Coronary artery (tissue), 2 donors: ENCODE measurements around the gene LRRFIP1.

Experiments
- DNase-seq: peaks from one replicate; pipeline ENCODE4 v3.0.0-alpha.2; 2017; ENCODE audit warnings: low spot score
- H3K27ac ChIP-seq, 2 donors: fragments of 200-600 bp; sonication (generic); one replicate each; pipeline ENCODE4 v1.5.1; 2016 to 2019
- H3K4me3 ChIP-seq: fragments of 200-600 bp; sonication (generic); 2 replicates; pipeline ENCODE4 v1.5.1; 2016; ENCODE audit warnings: mild to moderate bottlenecking, moderate library complexity
- TF ChIP-seq, protein P1 (sequence below): fragments of 200-600 bp; sonication (generic); IDR thresholded peaks from one replicate; pipeline ENCODE4 v1.5.1; 2019; ENCODE audit warnings: antibody characterized with exemption

The LRRFIP1 gene

DNA sequence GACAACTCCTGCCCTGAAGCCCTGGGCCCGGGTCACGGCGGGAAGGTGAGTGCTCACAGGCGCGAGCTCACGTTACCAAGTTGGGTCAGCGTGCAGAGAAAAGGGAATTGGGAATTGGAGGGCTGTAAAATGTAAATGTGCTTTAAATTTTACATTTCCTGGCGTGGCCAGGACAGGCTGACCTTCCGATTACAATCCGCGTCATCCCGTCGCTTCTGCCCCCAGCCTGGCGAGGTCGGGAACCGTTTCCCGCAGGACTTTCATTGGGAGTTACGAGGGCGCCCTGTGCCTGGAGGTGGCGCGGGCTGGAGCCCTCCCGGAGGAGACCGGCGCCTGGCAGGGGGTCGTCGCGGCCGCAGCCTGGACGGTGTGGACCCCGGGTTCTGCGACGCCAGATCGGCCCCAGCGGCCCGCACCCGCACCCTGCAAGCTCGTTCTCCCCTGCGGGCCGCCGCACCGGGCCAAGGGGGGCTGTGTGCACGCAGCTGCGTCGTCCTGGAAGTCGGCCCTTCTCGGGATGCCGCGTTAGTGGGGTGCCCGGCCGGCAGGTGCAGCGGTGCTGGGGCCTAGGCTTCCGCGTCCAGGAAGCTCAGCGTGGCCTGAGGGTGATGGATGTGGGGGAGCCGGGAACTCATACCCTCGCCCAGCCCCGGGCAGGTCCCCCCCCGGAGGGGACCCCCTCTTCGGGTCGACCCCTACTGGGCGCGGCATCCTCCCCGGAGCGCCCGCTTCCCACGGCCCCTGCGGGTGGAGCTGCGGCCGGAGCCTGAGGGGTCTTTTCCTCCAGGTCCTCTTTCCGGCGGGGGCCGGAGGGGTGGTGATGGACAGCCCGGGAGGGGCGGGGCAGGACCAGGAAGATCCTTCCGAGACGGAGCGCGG is 63.9 kb downstream of the LRRFIP1 start:
- no peak for DNase-seq
- Histone ChIP-seq H3K4me3 (peak overlapping the region; percentile 92), H3K27ac (peak overlapping the region; percentile 85 to 97)
- TF ChIP-seq, protein P1, sequence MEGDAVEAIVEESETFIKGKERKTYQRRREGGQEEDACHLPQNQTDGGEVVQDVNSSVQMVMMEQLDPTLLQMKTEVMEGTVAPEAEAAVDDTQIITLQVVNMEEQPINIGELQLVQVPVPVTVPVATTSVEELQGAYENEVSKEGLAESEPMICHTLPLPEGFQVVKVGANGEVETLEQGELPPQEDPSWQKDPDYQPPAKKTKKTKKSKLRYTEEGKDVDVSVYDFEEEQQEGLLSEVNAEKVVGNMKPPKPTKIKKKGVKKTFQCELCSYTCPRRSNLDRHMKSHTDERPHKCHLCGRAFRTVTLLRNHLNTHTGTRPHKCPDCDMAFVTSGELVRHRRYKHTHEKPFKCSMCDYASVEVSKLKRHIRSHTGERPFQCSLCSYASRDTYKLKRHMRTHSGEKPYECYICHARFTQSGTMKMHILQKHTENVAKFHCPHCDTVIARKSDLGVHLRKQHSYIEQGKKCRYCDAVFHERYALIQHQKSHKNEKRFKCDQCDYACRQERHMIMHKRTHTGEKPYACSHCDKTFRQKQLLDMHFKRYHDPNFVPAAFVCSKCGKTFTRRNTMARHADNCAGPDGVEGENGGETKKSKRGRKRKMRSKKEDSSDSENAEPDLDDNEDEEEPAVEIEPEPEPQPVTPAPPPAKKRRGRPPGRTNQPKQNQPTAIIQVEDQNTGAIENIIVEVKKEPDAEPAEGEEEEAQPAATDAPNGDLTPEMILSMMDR = no peak

DNA sequence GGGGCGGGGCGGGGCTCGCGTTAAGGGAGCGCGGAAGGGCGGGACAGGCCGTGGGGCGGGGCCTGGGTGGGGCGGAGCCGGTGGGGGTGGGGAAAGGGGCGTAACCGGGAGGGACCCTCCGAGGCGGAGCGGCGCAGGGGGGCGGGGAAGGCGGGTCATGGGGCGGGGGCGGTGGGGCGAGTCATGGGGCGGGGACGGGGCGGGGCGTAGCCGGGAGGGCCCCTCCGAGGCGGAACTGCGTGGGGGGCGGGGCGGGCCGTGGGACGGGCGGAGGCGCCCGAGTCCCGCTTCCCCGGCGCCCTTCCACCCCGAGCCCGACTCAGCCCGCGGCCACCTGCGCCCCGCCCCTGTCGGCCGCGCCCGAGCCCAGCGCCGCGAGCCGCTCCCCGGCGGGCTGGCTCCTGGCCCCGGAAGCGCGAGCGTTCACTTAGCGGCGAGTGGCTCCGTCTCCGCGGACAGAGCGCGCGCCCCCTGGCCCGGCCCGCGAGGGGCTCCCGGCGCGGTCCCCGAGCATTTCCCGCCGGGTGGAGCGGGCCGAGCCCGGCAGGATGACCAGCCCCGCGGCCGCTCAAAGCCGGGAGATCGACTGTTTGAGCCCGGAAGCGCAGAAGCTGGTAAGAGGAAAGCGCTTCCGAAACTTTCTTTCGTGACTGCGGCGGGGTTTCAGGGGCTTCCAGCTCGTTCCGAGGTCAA is 64.7 kb downstream of the LRRFIP1 start:
- peak; percentile 96 for DNase-seq
- Histone ChIP-seq H3K27ac (peak overlapping the region; percentile 95 to 97), H3K4me3 (peak overlapping the region; percentile 92)
- TF ChIP-seq, protein P1 = no peak

DNA sequence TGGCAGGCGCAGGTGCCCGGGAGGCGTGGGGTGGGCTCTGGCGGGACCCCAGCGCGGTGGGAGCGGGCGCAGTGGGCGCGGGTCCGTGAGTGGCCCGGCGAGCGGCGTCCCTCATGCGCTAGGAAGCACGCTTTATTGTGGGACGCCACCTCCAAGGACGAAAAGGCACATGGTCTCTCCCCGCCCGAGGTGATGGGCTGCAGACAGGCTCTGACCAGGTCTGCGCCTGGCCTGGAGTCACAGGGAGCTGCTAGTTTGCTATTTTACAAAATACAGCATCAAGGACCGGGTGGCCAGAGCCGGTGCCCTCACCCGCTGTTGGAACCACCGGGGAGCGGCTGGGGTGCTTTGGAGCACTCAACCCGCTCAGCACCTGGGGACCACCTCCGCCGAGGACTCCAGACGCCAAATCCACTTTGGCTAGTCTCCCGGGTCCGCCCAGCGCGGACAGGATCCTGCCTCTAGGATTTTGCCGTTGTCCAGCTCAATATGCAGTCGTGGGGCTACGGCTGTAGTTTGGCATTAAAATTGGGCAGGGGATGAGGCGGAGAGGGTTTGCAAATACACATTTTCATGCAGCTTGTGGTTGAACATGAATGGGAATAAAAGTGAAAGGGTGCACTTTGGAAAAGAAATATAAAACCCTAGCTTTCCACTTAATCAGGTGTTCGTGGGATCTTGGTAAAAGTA is 65.4 kb downstream of the LRRFIP1 start:
- DNase-seq = peak; percentile 85
- Histone ChIP-seq H3K4me3 (peak overlapping the region; percentile 92), H3K27ac (peak overlapping the region; percentile 95 to 97)
- TF ChIP-seq, protein P1 = no peak

DNA sequence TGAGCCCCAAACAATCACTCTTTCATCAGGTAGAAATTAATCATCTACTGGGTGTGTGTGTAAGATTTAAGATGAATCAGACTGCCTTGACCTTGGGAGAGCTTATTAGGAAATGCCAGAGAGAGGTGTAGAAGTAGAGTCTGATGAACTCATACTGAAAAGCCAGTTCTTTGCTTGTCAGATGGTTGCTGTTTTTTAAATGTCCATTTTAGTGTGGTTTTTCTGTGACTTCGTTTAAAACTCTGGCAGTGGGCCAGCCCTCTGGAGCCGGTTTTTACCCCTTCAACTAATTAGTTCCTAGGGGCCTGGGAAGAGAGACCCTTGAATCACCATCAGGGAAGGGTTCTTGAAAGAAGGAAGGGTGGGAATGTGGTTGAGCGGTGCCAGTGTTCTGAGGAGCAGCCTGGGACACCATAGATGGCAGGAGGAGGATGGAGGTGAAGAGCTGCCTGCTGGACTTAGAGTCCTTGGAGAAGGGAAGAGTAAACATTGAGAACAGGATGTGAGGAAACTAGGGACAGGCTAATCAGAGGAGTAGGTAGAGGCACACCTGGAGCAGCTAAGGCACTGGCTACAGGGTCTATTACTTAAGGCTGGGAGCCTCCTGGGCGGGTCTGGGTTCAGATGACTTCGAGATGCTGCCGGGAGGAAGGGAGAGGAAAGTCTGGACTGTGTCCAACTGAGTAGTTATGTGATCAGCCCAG is 66.1 kb downstream of the LRRFIP1 start:
- Histone ChIP-seq H3K4me3 (peak overlapping the region; percentile 92), H3K27ac (peak overlapping the region; percentile 95 to 97)
- TF ChIP-seq, protein P1 = no peak
- peak; percentile 70 for DNase-seq

DNA sequence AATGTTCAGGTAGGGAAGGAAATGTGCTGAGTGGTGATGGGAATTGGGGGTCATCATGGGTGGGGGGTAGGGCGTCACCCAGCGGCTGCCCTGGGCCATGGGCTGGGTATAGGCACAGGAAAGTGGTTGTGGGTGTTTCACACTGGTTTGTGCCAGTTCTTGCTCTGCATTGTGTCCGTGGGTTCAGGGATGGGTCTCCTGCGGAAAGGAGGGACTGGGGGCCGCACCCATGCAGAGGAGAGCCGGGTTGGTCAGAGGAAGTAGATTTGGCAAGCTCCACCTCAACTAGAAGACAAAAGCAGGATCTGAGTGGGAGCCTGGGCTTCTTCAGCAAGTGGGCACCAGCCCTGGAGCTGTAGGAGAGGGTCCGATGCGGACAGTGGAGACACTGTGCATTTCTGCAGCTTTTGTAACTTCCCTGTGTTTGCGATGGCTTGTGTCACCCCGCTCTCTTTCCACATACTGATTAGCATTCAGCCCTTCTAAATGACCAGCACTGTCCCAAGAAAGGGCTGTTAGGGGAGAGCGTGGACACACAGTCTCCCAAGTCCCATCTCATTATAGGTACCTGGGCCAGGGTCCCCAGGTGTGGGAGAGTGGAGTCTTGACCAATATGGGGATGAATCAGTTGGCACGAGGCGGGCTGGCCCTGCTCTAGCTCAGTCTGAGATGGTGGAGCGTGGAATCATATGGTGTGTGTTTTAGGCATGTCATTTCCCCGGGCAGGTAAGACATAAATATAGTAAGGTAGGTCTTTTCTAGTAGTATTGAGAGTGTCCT is 67.2 kb downstream of the LRRFIP1 start:
- Histone ChIP-seq H3K4me3 (peak overlapping the region; percentile 92), H3K27ac (peak overlapping the region; percentile 95 to 97)
- TF ChIP-seq, protein P1 = no peak
- DNase-seq = peak; percentile 79
